HepG2 (cell line): Measurements from ENCODE around the gene OPN3. TPM values are rescaled to one million over a fixed set of nuclear protein-coding genes. Genes with fewer than 3 reads are reported as not detected.

Experiments
- BRCA1 ChIP-seq: sonication (generic); formaldehyde crosslinking; IDR thresholded peaks from 2 replicates; pipeline ENCODE4 v1.4.0; 2020; ENCODE audit warnings: missing genetic modification reagents
- FOXM1 ChIP-seq: sonication (generic); formaldehyde crosslinking; IDR thresholded peaks from 2 replicates; pipeline ENCODE4 v1.5.0; 2020; ENCODE audit warnings: missing genetic modification reagents
- HNF4G ChIP-seq, 2 experiments: sonication (generic) in 1 of 2; formaldehyde crosslinking in 1 of 2; IDR thresholded peaks; 2 replicates each; pipeline versions ENCODE4 v1.4.0 to v1.6.1; 2011 to 2020; ENCODE audit warnings: borderline replicate concordance in 2 of 2, low read depth in 2 of 2, mild to moderate bottlenecking in 2 of 2, low read length in 1 of 2, missing genetic modification reagents in 1 of 2, moderate library complexity in 1 of 2
- IRX3 ChIP-seq: sonication (generic); formaldehyde crosslinking; IDR thresholded peaks from 2 replicates; pipeline ENCODE4 v1.8.1; 2023; ENCODE audit warnings: mild to moderate bottlenecking, low read depth, missing genetic modification reagents, borderline replicate concordance
- KLF6 ChIP-seq: IDR thresholded peaks from 2 replicates; pipeline ENCODE4 v1.8.0; 2016; ENCODE audit warnings: missing biosample characterization, missing genetic modification reagents
- REL ChIP-seq: sonication (generic); formaldehyde crosslinking; conservative IDR thresholded peaks from 2 replicates; pipeline ENCODE4 v1.8.0; 2022; ENCODE audit warnings: mild to moderate bottlenecking, missing genetic modification reagents, moderate library complexity
- REST ChIP-seq, 2 experiments: IDR thresholded peaks; 2 replicates each; pipeline ENCODE4 v1.6.1; 2011 to 2012; ENCODE audit warnings: low read length in 2 of 2, borderline replicate concordance in 1 of 2, low read depth in 1 of 2, mild to moderate bottlenecking in 1 of 2, moderate library complexity in 1 of 2
- SOX13 ChIP-seq, 3 experiments: fragments of 450-650 bp in 1 of 3; sonication (generic) in 1 of 3; formaldehyde crosslinking in 1 of 3; IDR thresholded peaks in 2 of 3; conservative IDR thresholded peaks in 1 of 3; 2 replicates each; pipeline versions ENCODE4 v1.5.0 to v1.6.1; 2016 to 2020; ENCODE audit warnings: antibody characterized with exemption in 1 of 3, mild to moderate bottlenecking in 1 of 3, missing compliant biosample characterization in 1 of 3, missing genetic modification reagents in 1 of 3, moderate library complexity in 1 of 3
- SP4 ChIP-seq: sonication (generic); formaldehyde crosslinking; IDR thresholded peaks from 2 replicates; pipeline ENCODE4 v1.8.1; 2023; ENCODE audit warnings: mild to moderate bottlenecking, missing genetic modification reagents
- THAP9 ChIP-seq: sonication (generic); formaldehyde crosslinking; IDR thresholded peaks from 2 replicates; pipeline ENCODE4; 2020; ENCODE audit warnings: missing genetic modification reagents, mild to moderate bottlenecking, borderline replicate concordance
- WIZ ChIP-seq: sonication (generic); formaldehyde crosslinking; IDR thresholded peaks from 2 replicates; pipeline ENCODE4 v1.5.1; 2020; ENCODE audit warnings: mild to moderate bottlenecking, missing genetic modification reagents
- ZBTB38 ChIP-seq: sonication (generic); formaldehyde crosslinking; IDR thresholded peaks from 2 replicates; pipeline ENCODE4 v1.5.1; 2020; ENCODE audit warnings: mild to moderate bottlenecking, missing genetic modification reagents
- ZNF292 ChIP-seq: sonication (generic); formaldehyde crosslinking; IDR thresholded peaks from 2 replicates; pipeline ENCODE4 v1.8.1; 2022; ENCODE audit warnings: mild to moderate bottlenecking, low read depth, missing genetic modification reagents, borderline replicate concordance
- ZNF44 ChIP-seq: sonication (generic); formaldehyde crosslinking; IDR thresholded peaks from 2 replicates; pipeline ENCODE4 v1.5.1; 2020; ENCODE audit warnings: mild to moderate bottlenecking, missing genetic modification reagents
- ZNF556 ChIP-seq: sonication (generic); formaldehyde crosslinking; IDR thresholded peaks from 2 replicates; pipeline ENCODE4 v1.4.0; 2020; ENCODE audit warnings: mild to moderate bottlenecking, missing genetic modification reagents, borderline replicate concordance
- polyA plus RNA-seq, 8 experiments: library from polyadenylated mRNA; depleted of rRNA in 3 of 8; stranded (reverse) in 7 of 8; unstranded in 1 of 8; fragments of >200 nt; fragmentation: Illumina TruSeq in 4 of 8; extraction: Trizol in 4 of 8; gene quantifications; 2 replicates each; pipeline versions ENCODE4 v1.2.1 to v1.2.3, GENCODE V29; 2011 to 2016; ENCODE audit warnings: low read depth in 4 of 8, missing spikeins in 1 of 8, mixed read lengths in 1 of 8; ENCODE audit not compliant: insufficient read depth in 1 of 8
- total RNA-seq, 5 experiments: library from RNA; depleted of rRNA; stranded (reverse); fragments of >200 nt; fragmentation: Illumina TruSeq; extraction: Trizol; gene quantifications; 2 replicates each; pipeline ENCODE4 v1.2.3, GENCODE V29; 2016; ENCODE audit warnings: low read depth in 1 of 5
- TF ChIP-seq, protein P1 (sequence below): IDR thresholded peaks from 2 replicates; pipeline ENCODE4 v1.6.1; 2018; ENCODE audit warnings: missing genetic modification reagents
- TF ChIP-seq, protein P2 (sequence below): sonication (generic); formaldehyde crosslinking; IDR thresholded peaks from 2 replicates; pipeline ENCODE4 v1.5.1; 2020; ENCODE audit warnings: missing genetic modification reagents, mild to moderate bottlenecking, borderline replicate concordance

The OPN3 gene
- total and polyA plus RNA-seq, 2 of the 13 experiments (the other 11 are each of a cell fraction or from before 2014, with no cell fraction given): 17.4 to 23.0 TPM

DNA sequence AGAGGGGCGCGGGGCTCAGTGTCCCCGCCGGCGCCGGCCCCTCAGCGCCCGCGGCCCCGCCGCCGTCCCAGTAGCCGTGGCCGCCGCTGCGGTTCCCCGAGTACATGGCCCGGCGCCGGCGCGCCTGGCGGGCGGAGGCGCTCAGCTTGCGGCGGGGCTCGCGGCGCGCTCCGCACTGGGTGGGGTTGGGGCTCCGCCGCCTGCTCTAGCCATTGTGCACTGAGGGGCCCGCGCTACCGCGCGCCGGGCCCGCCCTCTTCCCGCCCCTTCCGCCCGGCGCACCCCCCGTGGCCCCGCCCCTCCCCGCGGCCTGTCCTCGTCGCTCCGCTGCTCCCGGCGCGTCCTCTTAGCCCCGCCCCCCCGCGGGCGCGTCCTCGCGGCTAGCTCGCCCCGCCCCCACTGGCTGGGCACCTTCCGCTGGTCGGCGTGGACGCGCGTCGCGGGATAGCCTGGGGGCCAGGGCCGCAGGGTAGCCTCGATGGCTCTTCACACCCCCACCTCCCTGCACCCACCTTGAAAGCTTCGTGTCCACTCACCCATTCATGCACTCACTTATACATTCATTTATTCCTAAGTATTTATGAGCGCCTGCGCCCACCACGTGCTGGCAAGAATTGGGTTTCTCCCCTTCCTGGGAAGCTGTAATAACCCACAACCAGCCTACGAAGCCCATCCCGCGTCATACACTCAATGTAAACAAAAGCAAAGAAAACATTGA is at the start of gene OPN3, which contains the start of gene CHML (continued):
- TF ChIP-seq, protein P1, sequence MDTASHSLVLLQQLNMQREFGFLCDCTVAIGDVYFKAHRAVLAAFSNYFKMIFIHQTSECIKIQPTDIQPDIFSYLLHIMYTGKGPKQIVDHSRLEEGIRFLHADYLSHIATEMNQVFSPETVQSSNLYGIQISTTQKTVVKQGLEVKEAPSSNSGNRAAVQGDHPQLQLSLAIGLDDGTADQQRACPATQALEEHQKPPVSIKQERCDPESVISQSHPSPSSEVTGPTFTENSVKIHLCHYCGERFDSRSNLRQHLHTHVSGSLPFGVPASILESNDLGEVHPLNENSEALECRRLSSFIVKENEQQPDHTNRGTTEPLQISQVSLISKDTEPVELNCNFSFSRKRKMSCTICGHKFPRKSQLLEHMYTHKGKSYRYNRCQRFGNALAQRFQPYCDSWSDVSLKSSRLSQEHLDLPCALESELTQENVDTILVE (CRISPR knock-in tag): no peak
- TF ChIP-seq REST (IDR thresholded peaks at IDR 0.05; ENCODE audit: borderline replicate concordance in 1 of 2, low read depth in 1 of 2, low read length in 2 of 2) (no peak; a peak in 1 of 4 replicates), BRCA1 (CRISPR knock-in tag) (no peak), SP4 (CRISPR knock-in tag) (peak; percentile 73; the same call in 1 of the 2 replicates), ZNF44 (no peak), SOX13 (IDR thresholded peaks at IDR 0.05) (no peak), SOX13 (CRISPR knock-in tag; conservative IDR thresholded peaks at IDR 0.05 in 1 of 2, IDR thresholded peaks at IDR 0.05 in 1 of 2) (no peak), THAP9 (CRISPR knock-in tag) (no peak), IRX3 (0 out of 2 replicates have a peak, but pooled peaks have one; percentile 63), WIZ (CRISPR knock-in tag) (no peak), ZBTB38 (CRISPR knock-in tag) (no peak), FOXM1 (no peak), KLF6 (CRISPR knock-in tag) (no peak; the same call in 1 of the 2 replicates), REL (no peak), ZNF292 (no peak), ZNF556 (CRISPR knock-in tag) (no peak), HNF4G (IDR thresholded peaks at IDR 0.05; ENCODE audit: borderline replicate concordance, low read depth, low read length) (no peak), HNF4G (CRISPR knock-in tag; IDR thresholded peaks at IDR 0.05; ENCODE audit: borderline replicate concordance, low read depth) (no peak)
- TF ChIP-seq, protein P2, sequence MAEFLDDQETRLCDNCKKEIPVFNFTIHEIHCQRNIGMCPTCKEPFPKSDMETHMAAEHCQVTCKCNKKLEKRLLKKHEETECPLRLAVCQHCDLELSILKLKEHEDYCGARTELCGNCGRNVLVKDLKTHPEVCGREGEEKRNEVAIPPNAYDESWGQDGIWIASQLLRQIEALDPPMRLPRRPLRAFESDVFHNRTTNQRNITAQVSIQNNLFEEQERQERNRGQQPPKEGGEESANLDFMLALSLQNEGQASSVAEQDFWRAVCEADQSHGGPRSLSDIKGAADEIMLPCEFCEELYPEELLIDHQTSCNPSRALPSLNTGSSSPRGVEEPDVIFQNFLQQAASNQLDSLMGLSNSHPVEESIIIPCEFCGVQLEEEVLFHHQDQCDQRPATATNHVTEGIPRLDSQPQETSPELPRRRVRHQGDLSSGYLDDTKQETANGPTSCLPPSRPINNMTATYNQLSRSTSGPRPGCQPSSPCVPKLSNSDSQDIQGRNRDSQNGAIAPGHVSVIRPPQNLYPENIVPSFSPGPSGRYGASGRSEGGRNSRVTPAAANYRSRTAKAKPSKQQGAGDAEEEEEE (CRISPR knock-in tag): no peak
